Measurements from ENCODE around the gene TSPO2. TPM values are rescaled to one million over a fixed set of nuclear protein-coding genes. Genes with fewer than 3 reads are reported as not detected.

TSPO2 gene
- total RNA-seq, 4 donors from 2014 or later, result not detected

DNA sequence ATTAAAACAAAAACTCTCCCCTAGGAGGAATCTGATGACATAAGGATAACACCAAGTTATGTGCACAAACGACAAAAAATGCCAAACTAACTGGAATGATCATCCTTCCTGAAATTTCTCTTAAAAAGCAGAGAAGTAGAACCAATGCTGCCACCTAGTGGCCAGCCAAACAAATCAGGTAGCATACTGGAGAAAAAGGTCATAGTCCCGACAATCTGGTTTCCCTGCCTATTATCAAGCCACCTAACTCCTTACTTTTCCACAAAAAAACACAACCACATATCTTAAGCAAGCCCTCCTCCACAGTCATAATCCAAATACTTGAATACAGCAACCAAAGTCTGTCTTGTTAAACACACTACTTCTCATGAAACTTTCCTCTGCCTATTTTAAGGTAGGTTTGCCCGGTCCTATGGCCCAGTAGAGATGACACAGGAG is 24.6 kb downstream of the TSPO2 start:
- Histone ChIP-seq H3K4me3 (no peak overlapping the region), H3K27me3 (no peaks in the 10 kb centered on the region), H3K4me1 (peaks cover 11 to 32% (median 23%) of the 10 kb centered on the region in 4 donors), H3K27ac (replicated peaks in 1 of 4) (peak overlapping the region in 1 of 4 donors; percentile 13), H3K9me3 (no peaks in the 10 kb centered on the region), H3K36me3 (peaks cover 0 to 65% (median 39%) of the 10 kb centered on the region in 4 donors)
- no peak for DNase-seq (ENCODE audit: extremely low spot score)
- 27% methylated on average over 3 of the region's 3 CpGs for WGBS
- intact Hi-C loops (cut with DNase I), result loop anchor here (2.0 to 5.0 kb wide), 2 partner anchors 40 to 60 kb away; no protein-coding TSS in a partner anchor
- TF ChIP-seq, protein P1, sequence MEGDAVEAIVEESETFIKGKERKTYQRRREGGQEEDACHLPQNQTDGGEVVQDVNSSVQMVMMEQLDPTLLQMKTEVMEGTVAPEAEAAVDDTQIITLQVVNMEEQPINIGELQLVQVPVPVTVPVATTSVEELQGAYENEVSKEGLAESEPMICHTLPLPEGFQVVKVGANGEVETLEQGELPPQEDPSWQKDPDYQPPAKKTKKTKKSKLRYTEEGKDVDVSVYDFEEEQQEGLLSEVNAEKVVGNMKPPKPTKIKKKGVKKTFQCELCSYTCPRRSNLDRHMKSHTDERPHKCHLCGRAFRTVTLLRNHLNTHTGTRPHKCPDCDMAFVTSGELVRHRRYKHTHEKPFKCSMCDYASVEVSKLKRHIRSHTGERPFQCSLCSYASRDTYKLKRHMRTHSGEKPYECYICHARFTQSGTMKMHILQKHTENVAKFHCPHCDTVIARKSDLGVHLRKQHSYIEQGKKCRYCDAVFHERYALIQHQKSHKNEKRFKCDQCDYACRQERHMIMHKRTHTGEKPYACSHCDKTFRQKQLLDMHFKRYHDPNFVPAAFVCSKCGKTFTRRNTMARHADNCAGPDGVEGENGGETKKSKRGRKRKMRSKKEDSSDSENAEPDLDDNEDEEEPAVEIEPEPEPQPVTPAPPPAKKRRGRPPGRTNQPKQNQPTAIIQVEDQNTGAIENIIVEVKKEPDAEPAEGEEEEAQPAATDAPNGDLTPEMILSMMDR (IDR thresholded peaks at IDR 0.05), result peak; percentile 77 to 84 (median 83)
- TF ChIP-seq POLR2AphosphoS5 (IDR thresholded peaks at IDR 0.05), result no peak

DNA sequence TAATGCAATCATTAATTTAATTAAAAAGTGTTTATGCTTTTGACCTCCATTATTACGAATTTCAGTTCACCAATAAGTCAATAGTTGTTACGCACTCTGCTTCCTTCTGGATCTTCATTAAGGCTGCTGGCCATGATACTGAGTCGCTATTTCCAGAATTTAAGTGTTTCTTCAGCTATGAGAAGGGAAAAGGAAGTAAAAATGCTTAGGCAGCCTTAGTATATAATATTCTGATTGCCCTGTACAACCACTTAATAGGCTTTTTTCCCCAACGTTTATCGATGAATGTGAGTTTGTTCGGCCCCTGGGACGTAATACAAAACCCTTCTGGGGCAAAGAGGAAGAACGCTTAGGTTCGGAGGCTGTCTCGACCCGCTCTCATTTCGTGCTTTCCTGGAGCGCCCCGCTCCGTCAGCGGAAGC is 29.2 kb downstream of the TSPO2 start:
- peaks cover 0 to 30% (median 16%) of the 10 kb centered on the region in 4 donors for H3K36me3 ChIP-seq
- peak overlapping the region; percentile 98 to 100 (median 99) for H3K27ac ChIP-seq (replicated peaks in 1 of 4)
- H3K9me3 ChIP-seq, result no peaks in the 10 kb centered on the region
- TF ChIP-seq EP300 (IDR thresholded peaks at IDR 0.05), result no peak
- TF ChIP-seq POLR2A (IDR thresholded peaks at IDR 0.05; ENCODE audit: low read depth), result no peak
- TF ChIP-seq, protein P1 (IDR thresholded peaks at IDR 0.05), result peak in 1 of 3 experiments; percentile 16
- peak in 1 of 2 donors; percentile 88 for TF ChIP-seq POLR2AphosphoS5 (IDR thresholded peaks at IDR 0.05)
- peaks cover 29 to 43% (median 40%) of the 10 kb centered on the region in 4 donors for H3K4me1 ChIP-seq
- no peaks in the 10 kb centered on the region for H3K27me3 ChIP-seq
- intact Hi-C loops (cut with DNase I), result no loop called here
- DNase-seq (ENCODE audit: extremely low spot score), result no peak
- peak overlapping the region; percentile 89 to 98 (median 96) for H3K4me3 ChIP-seq
- under 1% methylated on average over 16 of the region's 16 CpGs for WGBS

DNA sequence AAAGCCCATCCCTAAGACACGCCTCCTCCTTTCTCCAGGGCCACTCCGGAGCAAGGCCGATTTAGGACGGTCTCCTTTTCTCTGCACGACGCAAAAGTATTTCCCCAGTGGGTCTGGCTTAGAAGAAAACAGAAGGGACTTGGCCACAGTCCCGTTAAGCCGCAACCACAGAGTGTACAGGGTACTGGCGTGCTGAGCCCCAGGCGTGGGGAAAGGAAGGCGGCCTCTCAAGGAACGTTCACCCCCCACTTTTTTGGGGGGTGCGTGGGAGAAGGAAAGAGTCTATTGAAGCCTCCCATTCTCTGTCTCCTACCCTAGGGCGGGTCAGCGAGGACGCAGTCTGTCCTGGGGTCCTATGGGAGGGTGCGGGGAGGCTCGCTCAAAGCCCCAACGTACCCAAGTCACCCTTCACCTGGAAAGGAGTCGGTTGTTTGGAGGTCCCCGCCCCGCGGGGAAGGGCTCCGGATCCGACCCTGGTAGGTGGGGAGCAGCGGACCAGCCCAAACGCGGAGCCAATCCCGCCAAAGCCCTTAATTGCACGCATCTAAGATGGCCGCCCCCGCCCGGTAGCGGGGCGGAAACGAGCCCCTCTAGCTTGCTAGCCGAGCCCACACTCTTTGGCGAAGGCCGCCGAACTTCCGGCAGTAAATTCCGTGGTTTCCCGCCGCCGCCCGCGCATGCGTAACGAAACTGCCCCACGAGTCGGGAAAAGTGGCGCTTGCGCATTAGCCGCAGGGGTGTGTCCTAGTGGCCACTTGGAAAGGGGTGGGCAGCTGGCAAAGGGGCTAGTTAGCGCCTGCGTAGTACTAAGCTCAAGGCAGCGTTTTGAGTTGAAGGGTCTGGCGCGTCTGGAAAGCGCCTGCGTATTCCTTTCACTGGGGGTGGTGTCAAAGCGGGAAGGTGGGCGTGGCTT is 29.9 kb downstream of the TSPO2 start, which contains the start of gene OARD1:
Gene OARD1 (minus strand): TSS at position 434 of the 913 bp plus-strand sequence. CDS start 722 bp downstream, outside the sequence.
- H3K36me3 ChIP-seq, result peaks cover 0 to 29% (median 14%) of the 10 kb centered on the region in 4 donors
- intact Hi-C loops (cut with DNase I), result no loop called here
- peaks cover 29 to 40% (median 39%) of the 10 kb centered on the region in 4 donors for H3K4me1 ChIP-seq
- H3K27ac ChIP-seq (replicated peaks in 1 of 4), result peak within 1 kb of the TSS; percentile 98 to 100 (median 99)
- no peaks in the 10 kb centered on the region for H3K9me3 ChIP-seq
- peak within 1 kb of the TSS; percentile 89 to 98 (median 96) for H3K4me3 ChIP-seq
- TF ChIP-seq POLR2A (IDR thresholded peaks at IDR 0.05; ENCODE audit: low read depth) (peak; percentile 44), EP300 (IDR thresholded peaks at IDR 0.05) (no peak), POLR2AphosphoS5 (IDR thresholded peaks at IDR 0.05) (peak; percentile 90 to 92)
- TF ChIP-seq, protein P1 (IDR thresholded peaks at IDR 0.05), result peak in 1 of 3 experiments; percentile 14
- WGBS, result under 1% methylated on average over 26 of the region's 63 CpGs
- DNase-seq (ENCODE audit: extremely low spot score), result peak; percentile 100
- H3K27me3 ChIP-seq, result no peaks in the 10 kb centered on the region

DNA sequence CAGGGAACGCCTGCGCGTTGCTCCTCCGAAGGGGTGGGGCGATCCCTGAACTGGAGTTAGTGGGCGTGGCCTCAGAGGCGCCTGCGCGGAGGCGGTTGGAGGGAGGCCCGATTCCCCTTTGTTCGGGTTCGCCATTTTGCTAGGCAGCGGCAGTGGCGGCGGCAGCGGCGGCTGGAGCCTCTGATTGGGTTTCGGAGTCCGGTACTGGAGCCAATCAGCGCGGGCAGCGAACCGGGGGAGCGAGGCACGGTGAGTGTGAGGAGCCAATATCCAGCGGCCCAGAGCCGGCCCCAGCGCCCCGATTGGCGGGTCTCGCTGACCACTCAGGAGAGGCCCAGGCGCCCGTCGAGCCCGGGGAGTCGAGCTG is 30.6 kb downstream of the TSPO2 start, which contains the start of gene NFYA:
Gene NFYA (plus strand): TSS at position 139 of the 367 bp plus-strand sequence. CDS start 6,116 bp downstream, outside the sequence.
- intact Hi-C loops (cut with DNase I), result no loop called here
- Histone ChIP-seq H3K27me3 (no peaks in the 10 kb centered on the region), H3K9me3 (no peaks in the 10 kb centered on the region), H3K36me3 (peaks cover 0 to 23% (median 11%) of the 10 kb centered on the region in 4 donors), H3K4me1 (peaks cover 29 to 40% (median 39%) of the 10 kb centered on the region in 4 donors), H3K27ac (replicated peaks in 1 of 4) (peak within 1 kb of the TSS; percentile 98 to 100 (median 99)), H3K4me3 (peak within 1 kb of the TSS; percentile 89 to 98 (median 96))
- TF ChIP-seq POLR2AphosphoS5 (IDR thresholded peaks at IDR 0.05) (peak; percentile 32 to 86), POLR2A (IDR thresholded peaks at IDR 0.05; ENCODE audit: low read depth) (peak; percentile 61), EP300 (IDR thresholded peaks at IDR 0.05) (no peak)
- TF ChIP-seq, protein P1 (IDR thresholded peaks at IDR 0.05), result no peak
- WGBS, result no CpG with 5 or more reads among the region's 37 CpGs
- no peak for DNase-seq (ENCODE audit: extremely low spot score)

All from esophagus muscularis mucosa (tissue), 4 donors.